GM21723 (cell line): ENCODE data around the gene PSMA3.
A peak's percentile ranks its signal among the peaks of the same experiment; 100 is the strongest.

ENCODE experiments used
- ATAC-seq: cut with Tn5 transposase; IDR thresholded peaks from one replicate; pipeline ENCODE4 v1.9.1; 2021; ENCODE audit warnings: mild to moderate bottlenecking, moderate library complexity; ENCODE audit not compliant: unreplicated experiment

PSMA3 gene

GRCh38 chr14:58298477-58299400 lies 54.1 kb downstream of the PSMA3 start, which contains the start of gene ARID4A:
Gene ARID4A (plus strand): TSS chr14:58298555. CDS start chr14:58299855, 1,300 bp downstream.
- peak; percentile 14 for ATAC-seq

GRCh38 chr14:58299401-58300330 lies 55.0 kb downstream of the PSMA3 start:
- peak; percentile 1 for ATAC-seq

GRCh38 chr14:58301416-58301815 lies 56.8 kb downstream of the PSMA3 start:
- no peak for ATAC-seq

- no peak for ATAC-seq
Measured at GRCh38 chr14:58305730-58306129, 61.1 kb downstream of the PSMA3 start.

- ATAC-seq = no peak
Measured at GRCh38 chr14:58307597-58308316, 63.1 kb downstream of the PSMA3 start.

GRCh38 chr14:58309086-58309485 lies 64.4 kb downstream of the PSMA3 start:
- no peak for ATAC-seq

- ATAC-seq = no peak
Measured at GRCh38 chr14:58313699-58314098, 69.1 kb downstream of the PSMA3 start.

GRCh38 chr14:58315606-58316005 lies 71.0 kb downstream of the PSMA3 start:
- ATAC-seq = no peak
